Gastrocnemius medialis (tissue), 4 donors: ENCODE data around the gene SUCLG2.

Source experiments
- CTCF ChIP-seq, 5 experiments: fragments of 450-650 bp in 3 of 5; fragments of 200-600 bp in 2 of 5; sonication (generic) in 2 of 5; IDR thresholded peaks in 4 of 5; conservative IDR thresholded peaks in 1 of 5; 1 replicate in 4 of 5; 2 replicates in 1 of 5; pipeline ENCODE4 v1.5.1; 2016 to 2019; ENCODE audit warnings: antibody characterized with exemption in 5 of 5, mild to moderate bottlenecking in 3 of 5, moderate library complexity in 3 of 5
- POLR2A ChIP-seq, 2 donors: fragments of 450-650 bp; IDR thresholded peaks; one replicate each; pipeline ENCODE4 v1.6.1; 2017; ENCODE audit warnings: antibody characterized with exemption in 2 of 2, mild to moderate bottlenecking in 2 of 2, moderate library complexity in 2 of 2

GRCh38 chr3:67382536-67382935, 271.9 kb downstream of the SUCLG2 start:
- TF ChIP-seq POLR2A (IDR thresholded peaks at IDR 0.05) (no peak), CTCF (IDR thresholded peaks at IDR 0.05 in 4 of 5, conservative IDR thresholded peaks at IDR 0.05 in 1 of 5) (no peak)
